GM21619 (cell line): ENCODE measurements around the gene KISS1R.
"Not testable (repeated sequence)": the region's sequence is repeated elsewhere in the genome, so short reads cannot be mapped to it uniquely, and the experiment has no call there.

Experiments used
- ATAC-seq: cut with Tn5 transposase; IDR thresholded peaks from one replicate; pipeline ENCODE4 v1.9.1; 2021; ENCODE audit not compliant: unreplicated experiment

KISS1R gene

DNA sequence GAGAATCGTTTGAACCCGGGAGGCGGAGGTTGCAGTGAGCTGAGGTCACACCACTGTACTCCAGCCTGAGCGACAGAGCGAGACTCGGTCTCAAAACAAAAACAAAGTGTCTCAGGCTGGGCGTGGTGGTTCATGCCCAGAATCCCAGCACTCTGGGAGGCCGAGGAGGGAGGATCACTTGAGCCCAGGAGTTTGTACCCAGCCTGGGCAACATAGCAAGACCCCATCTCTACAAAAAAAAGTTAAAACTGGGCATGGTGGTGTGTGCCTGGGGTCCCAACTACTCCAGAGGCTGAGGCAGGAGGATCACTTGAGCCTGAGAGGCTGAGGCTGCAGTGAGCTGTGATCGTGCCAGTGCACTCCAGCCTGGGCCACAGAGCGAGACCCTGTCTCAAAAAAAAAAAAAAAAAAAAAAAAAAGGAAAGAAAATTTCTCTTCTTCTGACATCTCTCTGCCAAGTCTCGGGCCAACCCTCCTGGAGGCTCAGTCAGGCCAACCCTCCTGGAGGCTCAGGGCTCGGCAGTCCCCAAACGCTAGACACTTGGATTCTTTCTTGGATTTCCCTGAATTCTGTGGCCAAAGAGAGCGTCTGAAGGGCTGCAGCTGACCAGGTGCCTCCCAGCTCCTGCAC lies 35.0 kb downstream of the KISS1R start:
- ATAC-seq: no peak

DNA sequence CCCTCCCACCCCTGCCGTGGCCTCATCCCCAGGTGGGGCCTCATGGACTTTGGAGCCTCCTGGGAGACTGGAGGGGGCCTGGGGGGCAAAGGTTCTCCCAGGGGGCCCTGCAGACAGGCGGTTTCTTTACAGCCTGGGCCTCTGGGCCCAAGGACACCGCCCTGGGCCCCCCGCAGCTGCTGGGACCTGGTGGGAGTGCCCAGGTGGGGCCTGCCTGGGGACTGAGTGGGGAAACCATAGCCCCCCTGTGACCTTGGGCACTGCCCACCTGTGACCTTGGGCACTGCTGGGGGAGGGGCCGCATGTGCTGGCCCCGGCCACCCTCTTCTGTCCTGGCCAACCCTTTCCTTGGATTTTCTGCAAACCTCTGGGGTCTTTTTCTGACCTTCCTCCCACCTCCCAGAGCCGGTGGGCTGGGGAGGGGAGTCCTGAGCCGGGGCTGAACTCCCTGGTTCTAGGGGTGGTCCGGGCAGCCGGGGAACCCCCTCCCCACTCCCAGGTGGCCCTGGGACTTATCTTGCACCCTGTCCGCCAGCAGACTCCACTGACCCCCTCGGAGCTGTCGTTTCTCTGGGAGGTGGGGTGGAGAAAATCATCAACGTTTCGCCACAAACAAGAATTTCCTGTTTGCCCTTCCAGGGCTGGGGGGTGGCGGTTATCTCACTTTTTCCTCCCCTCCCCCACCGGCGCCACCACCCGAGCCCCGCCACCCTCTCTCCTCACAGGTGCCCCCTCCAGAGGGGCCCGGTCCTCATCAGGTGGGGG lies 35.7 kb downstream of the KISS1R start:
- ATAC-seq: no peak

DNA sequence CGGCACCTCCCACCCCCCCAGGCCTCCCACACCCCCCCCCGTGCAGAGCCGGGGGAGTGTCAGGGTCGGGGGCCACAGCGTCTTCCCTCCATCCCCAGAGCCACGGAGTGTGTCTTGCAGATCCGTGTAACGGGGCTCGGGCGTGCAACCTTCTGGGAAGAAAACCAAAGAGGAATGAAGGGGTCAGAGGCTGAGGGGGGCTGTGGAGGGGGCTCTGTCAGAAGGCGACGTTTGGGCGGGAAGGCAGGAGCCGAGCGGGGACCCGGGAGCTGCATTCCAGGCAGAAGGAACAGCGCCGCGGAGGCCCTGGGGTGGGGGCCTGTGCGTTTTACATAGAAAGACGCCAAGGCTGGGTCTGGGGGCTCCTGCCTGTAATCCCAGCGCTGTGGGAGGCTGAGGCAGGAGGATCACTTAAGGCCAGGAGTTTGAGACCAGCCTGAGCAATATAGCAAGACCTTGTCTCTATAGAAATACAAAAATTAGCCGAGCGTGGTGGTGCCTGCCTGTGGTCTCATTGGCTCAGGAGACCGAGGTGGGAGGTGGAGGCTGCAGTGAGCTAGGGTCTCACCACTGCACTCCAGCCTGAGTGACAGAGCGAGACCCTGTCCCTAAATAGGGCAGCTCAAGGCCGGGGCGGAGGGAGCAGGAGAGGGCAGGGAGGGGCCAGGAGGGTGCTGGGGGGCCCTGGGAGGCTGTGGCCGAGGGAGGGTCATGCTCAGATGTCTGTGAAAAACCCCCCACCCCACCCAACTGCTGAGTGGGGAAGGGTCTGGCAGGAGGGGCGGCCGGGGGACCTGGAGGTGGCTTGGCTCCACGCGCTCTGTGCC lies 36.5 kb downstream of the KISS1R start:
- no peak for ATAC-seq

DNA sequence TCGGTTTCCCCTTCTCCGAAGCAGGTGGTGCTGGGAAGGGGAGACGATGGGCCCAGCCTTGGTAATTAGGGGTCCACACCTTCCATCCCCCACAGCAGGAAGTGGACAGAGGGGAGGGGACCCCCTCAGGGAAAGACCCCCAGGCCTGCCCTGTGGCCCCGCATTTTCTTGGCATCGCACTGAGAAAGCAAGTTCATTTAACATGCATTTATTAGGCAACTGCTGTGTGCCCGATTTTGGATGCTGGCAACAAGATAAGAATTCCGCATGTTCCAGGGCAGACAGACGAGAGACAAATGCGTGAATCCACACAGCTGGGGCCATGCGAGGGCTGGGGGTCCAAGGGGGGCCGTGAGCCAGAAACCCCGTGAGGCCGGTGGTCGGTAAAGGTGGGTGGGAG lies 37.1 kb downstream of the KISS1R start:
- no peak for ATAC-seq

DNA sequence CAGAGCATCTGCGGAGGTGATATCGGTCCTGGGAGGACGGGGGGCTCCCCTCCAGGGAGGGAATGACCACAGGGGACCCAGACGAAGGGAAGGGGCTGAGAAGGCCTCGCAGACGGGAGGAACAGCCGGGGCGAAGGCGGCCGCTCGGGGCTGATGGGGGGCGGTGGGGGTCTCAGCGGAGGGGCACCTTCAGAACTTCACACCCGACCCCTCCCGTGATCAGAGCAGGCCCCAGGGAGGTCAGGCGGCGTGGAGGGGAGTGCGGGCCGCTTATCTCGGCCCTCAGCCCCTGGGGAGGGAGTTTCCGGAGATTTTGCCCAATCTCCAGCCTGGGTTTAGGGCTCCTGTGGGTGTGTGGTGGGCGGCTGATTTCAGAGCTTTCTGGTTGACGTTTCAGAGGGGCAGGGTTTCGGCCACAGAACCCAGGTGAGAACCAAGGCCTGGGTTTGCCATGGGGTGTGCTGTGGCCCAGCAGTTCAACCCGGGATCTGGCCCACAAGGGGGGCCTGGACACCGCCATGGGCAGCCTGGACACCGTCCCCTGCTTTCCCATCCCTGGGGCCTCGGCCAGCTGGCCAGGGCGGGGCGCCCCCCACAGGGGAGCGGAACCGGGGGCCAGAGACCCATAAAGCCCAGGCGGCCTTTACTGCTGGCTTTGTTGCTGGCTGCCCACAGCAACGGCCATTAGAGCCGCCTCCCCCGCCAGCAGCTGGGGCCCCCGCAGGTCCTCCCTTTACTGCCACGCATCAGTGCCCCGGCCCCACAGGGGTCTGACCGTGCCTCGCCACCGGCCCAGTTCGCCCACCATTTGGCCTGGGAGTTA lies 37.8 kb downstream of the KISS1R start:
- no peak for ATAC-seq

DNA sequence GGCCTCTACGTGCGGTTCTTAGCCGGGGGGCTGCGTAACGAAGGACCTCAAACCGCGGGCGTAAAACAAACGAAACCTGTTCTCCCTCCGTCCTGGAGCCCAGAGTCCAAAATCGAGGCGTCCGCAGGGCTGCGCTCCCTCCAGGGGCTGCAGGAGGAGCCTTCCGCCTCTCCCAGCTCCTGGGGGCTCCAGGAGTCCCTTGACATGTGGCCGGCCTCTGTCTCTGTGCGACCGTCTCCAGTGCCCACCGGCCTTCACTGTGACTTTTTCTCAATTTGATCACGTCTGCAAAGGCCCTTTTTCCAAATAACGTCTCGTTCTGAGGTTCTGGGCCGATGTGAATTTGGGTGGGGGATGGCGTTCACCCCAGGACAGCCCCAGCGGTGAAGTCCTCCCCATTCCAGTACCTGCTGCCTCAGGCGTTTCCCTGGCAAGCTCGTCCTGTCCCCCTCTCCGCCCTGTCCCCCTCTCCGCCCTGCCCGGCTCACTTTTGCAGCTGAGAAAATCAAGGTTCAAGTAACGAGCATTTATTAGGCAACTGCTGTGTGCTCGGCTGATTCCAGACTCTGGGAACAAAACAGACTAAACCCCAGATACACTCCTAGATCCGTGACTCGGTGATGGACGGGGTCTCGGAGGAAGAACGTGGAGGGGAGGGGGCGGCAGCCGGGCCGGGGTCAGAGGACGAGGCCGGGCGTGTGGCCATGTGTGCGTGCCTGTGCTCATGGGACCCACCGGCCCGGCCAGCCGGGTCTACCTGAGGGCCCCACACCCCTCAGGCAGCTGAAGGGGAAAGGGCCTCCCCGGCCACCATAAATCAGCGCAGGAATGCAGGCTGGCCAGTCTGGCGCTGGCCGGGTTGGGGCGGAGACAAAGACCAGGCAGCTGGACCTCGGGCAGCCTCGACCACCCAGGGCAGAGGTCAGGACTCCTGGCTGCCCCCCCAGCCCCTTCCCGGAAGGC lies 39.0 kb downstream of the KISS1R start:
- no peak for ATAC-seq

DNA sequence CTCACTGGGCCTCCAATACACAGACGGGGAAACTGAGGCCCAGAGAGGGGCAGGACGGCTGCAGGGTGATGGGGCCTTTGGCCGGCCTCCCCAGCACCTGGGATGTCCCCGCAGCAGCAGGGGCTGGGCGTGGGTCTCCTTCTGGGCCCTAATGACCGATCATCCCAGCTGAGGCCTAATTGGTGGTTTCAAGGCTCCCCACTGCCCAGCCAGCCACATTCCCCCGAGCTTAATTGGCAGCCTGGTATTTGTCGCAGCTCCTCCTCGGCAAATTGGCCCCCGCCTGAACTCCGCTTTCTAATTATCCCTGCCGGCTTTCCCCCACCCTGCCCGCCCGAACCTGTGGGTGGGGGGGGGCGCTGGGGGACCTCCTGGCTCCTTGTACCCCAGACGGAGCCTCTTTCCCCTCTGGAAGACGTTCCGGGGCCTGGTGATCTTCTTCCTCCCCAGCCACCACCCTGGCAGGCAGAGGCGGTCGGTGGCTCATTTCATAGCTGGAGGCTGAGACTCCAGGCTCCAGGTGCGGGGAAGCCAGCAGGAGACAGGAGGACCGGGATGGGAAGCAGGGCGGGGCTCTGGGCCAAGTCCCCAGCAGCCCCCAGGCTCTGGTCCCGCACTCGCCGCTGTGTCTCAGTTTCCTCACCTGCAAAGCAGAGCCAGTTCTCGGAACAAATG lies 39.8 kb downstream of the KISS1R start:
- no peak for ATAC-seq

DNA sequence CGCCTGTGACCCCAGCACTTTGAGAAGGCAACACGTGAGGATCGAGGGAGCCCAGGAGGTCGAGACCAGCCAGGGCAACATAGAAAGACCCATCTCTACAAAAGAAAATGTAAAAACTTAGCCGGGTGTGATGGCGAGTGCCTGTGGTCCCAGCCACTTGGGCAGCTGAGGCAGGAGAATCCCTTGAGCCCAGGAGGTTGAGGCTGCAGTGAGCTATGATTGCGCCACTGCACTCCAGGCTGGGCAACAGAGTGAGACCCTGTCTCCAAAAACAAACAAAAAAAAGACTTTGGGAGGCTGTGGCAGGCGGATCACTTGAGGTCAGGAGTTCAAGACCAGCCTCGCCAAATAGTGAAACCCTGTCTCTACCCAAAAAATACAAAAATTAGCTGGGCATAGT lies 40.4 kb downstream of the KISS1R start:
- ATAC-seq: not testable (repeated sequence)

DNA sequence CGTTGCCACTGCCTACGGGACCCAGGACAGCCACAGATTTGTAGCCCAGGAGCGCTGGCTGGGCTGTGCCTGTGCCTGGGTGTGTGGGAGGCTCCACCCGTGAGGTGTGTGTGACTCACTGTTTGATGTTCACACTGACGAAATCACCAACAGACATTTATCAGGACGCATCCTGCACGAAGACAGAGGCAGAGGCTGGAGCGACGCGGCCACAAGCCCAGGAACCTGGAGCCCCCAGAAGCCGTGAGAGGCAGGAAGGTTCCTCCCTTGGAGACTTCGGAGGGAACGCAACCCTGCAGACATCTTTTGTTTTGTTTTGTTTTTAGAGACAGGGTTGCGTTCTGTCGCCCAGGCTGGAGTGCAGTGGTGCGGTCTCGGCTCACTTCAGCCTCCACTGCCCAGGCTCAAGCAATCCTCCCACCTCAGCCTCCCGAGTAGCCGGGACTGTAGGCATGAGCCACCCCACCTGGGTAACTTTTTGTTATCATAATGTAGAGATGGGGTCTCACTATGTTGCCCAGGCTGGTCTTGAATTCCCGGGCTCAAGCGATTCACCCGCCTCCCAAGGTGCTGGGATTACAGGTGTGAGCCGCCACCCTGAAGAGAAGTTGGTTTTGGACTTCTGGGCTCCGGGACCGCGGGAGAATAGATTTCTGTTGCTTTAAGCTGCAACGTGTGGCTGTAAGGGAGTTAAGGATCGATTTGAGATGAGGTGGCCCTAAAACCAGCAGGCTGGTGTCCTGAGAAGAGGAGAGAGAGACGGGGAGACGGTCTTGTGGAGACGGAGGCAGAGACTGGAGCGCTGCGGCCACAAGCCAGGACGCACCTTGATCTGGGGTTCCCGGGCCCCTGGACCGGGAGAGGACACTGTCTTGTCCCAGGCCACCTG lies 42.1 kb downstream of the KISS1R start:
- ATAC-seq: no peak

DNA sequence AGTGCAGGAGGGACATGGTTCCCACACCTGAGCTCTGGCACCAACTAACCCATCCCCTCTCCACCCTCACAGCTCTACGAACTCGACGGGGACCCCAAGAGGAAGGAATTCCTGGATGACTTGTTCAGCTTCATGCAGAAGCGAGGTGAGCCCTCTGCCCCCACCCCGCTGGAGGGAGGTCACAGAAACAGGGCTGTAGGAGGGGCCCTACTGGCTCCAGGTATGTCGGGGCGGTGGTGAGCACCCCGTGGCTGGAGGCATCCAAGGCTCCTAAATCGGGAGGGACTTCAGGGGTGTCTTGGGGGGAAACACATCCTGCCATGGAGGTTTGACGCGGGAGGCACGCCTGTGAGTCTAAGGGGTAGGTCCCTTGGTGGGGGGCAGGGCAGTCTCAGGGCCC lies 42.9 kb downstream of the KISS1R start:
- no peak for ATAC-seq

DNA sequence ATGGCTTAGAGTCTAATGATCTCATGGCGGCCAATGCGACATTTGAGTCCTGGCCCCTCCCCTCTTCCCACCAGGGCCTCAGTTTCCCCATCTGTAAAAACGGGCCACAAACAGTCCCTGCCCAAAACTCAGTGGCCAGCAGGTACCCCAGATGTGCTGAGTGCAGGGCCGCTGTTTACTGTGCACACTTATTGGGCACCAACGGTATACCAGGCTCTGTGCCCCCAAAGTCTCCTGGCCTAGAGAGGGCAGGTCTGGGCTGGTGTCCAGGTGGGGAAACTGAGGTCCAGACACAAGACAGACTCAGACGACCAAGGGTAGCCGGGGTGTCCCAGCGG lies 43.4 kb downstream of the KISS1R start:
- ATAC-seq: no peak

DNA sequence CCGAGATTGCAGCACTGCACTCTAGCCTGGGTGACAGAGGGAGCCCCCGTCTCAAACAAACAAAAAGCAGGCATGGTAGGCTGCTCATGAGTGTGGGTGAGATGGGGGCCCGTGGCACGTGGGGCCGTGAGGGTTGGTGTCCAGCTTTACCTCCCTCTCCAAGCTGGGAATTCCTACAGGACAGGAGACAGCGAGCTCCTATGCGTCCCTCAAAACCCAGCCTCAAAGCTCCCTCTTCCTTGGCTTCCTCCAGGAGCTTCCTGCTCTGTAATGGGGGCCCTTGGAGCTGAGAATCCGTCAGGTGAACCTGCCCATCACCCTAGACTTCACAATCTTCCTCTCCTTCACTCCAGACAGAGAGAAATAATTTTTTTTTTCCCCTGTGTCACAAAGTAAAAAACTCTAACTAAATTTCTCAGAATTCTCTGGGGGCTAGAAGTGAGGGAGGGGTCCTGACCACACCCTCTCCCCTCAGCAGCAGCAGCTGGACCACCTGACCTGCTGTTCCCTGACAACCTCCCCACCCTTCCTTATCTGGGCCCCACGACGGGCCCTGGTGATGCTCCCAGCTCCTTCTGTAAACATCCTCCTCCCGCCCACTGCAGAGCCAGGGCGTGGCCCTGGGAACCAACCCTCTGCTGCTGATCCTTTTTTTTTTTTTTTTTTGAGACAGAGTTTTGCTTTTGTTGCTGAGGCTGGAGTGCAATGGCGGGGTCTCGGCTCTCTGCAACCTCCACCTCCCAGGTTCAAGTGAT lies 44.9 kb downstream of the KISS1R start:
- ATAC-seq: no peak

DNA sequence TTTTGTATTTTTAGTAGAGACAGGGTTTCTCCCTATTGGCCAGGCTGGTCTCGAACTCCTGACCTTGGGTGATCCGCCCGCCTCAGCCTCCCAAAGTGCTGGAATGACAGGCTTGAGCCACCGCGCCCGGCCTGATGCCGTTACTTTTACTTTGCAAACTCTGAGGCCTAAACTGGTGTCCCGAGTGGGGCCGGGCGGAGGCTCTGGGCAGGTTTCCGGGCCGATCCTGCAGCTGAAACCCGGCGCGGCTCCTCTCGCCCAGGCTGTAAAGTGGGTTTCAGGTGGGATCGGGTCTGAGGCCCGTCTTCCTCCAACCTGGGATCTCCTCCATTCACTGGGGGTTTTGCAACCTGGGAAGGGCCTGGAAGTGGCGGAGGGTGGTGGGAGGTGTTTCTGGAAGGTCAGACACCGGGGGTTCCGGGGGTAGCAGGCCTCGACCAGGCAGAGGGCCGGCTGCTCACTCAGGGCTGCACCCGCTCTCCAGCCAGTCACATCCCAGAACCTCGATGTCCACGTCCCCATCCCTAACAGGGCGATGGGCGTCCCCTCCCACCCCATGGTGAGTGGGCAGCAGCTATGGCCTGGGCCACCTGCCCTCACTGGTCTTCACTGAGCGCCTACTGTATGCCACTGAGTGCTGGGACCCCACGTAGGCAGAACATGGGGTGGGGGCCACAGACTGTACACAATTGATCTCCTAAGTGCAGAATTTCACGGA lies 45.7 kb downstream of the KISS1R start:
- ATAC-seq: no peak

DNA sequence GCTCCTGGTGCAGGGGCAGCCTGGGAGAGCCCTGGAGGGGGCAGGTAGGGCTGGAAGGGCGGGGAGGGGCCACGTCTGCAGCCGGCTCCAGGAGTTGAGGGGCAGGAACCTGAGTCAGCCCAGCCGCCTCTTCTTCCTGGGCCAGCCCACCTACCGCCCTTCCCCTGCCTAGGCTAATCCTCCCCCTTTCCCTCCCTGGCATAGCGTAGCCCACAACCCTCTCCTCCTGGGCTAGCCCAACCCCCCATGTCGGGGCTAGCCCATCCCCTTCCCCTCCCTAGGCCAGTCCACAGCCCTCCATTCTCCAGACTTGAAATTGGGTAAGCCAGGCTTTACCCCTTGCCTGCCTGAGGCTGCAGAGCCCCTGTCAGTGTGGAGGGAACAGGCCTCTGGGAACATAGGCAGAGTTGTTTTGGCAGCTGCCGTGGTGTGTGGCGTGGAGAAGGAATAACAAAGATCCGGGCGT lies 46.4 kb downstream of the KISS1R start:
- no peak for ATAC-seq

DNA sequence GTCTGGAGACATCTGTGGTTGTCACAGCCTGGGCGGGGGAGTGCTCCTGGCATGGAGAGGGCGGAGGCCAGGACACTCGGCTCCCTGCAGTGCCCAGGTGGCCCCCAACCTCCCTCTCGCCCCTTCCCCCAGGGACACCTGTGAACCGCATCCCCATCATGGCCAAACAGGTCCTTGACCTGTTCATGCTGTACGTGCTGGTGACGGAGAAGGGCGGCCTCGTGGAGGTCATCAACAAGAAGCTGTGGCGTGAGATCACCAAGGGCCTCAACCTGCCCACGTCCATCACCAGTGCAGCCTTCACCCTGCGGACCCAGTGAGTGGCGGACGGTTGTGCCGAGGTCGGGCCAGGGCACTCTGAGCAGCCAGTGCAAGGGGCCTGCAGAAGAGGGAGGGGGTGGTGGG lies 47.0 kb downstream of the KISS1R start:
- ATAC-seq: no peak

DNA sequence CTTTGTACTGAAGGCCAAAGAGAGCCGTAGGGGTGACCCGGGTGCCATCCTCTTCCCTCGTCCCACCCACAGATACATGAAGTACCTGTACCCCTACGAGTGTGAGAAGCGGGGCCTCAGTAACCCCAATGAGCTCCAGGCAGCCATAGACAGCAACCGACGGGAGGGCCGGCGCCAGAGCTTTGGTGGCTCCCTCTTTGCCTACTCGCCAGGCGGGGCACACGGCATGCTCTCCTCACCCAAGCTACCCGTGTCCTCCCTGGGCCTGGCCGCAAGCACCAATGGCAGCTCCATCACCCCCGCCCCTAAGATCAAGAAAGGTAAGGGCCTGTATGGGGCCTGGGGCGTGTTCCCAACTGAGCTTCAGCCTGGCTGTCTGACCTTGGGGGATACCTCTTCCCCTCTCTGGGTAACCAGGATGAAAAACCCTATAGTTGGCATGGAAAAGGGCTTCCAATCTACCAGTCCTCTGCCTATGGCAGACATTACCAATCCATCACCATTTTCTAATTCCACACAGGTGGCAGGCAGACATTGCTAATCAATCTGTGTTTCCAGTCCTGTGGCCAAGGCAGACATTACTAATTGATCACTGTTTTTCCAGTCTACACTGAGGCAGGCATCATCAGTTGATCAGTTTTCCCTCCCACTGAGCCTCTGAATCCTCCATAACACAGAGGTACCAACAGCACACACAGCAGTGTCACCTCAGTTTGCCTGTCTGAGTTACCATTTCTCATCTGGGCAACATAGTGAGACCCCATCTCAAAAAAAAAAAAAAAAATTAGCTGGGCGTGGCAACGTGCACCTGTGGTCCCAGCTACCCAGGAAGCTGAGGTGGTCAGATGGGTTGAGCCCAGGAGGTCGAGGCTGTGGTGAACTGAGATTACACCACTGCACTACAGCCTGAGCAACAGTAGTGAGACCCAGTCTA lies 47.9 kb downstream of the KISS1R start:
- no peak for ATAC-seq
